K562 (cell line): ENCODE data around the gene TAAR9. TPM values are rescaled to one million over a fixed set of nuclear protein-coding genes. Genes with fewer than 3 reads are reported as not detected.

Experiments
- ELF1 ChIP-seq: fragments of 200-800 bp; sonication (Bioruptor generic); IDR thresholded peaks from 2 replicates; pipeline ENCODE4 v1.6.1; 2016; ENCODE audit warnings: missing genetic modification characterization, missing compliant biosample characterization
- HDAC1 ChIP-seq, 2 experiments: fragments of 450-650 bp; IDR thresholded peaks; 2 replicates each; pipeline ENCODE4 v1.6.1; 2016 to 2017; ENCODE audit warnings: inconsistent platforms in 1 of 2, mild to moderate bottlenecking in 1 of 2, moderate library complexity in 1 of 2
- HMG20A ChIP-seq: fragments of 450-650 bp; formaldehyde crosslinking; conservative IDR thresholded peaks from 2 replicates; pipeline ENCODE4 v1.4.0; 2020; ENCODE audit warnings: mild to moderate bottlenecking, mixed read lengths
- HNRNPH1 ChIP-seq: fragments of 200-400 bp; formaldehyde crosslinking; optimal IDR thresholded peaks from 2 replicates; pipeline ENCODE3; 2017; ENCODE audit warnings: low read depth, mild to moderate bottlenecking, low read length, moderate library complexity
- HNRNPLL ChIP-seq: fragments of 200-400 bp; formaldehyde crosslinking; IDR thresholded peaks from 2 replicates; pipeline ENCODE4 v1.6.1; 2017; ENCODE audit warnings: low read length, low read depth, mild to moderate bottlenecking; ENCODE audit not compliant: poor library complexity, severe bottlenecking
- ILK ChIP-seq: fragments of 450-650 bp; IDR thresholded peaks from 2 replicates; pipeline ENCODE4 v1.6.1; 2016; ENCODE audit warnings: missing genetic modification characterization, low read depth, mild to moderate bottlenecking, missing compliant biosample characterization, moderate library complexity, borderline replicate concordance
- MBD2 ChIP-seq: sonication (generic); IDR thresholded peaks from 2 replicates; pipeline ENCODE4 v1.6.1; 2016; ENCODE audit warnings: low read depth, borderline replicate concordance
- MCM3 ChIP-seq: fragments of 450-650 bp; IDR thresholded peaks from 2 replicates; pipeline ENCODE4 v1.6.1; 2016
- NCOA1 ChIP-seq: fragments of 450-650 bp; IDR thresholded peaks from 2 replicates; pipeline ENCODE4 v1.6.1; 2016; ENCODE audit warnings: low read depth
- PREB ChIP-seq: sonication (generic); formaldehyde crosslinking; IDR thresholded peaks from 2 replicates; pipeline ENCODE4 v1.8.1; 2023; ENCODE audit warnings: mild to moderate bottlenecking, missing genetic modification reagents
- PRMT5 ChIP-seq: sonication (generic); formaldehyde crosslinking; IDR thresholded peaks from 2 replicates; pipeline ENCODE4 v1.5.0; 2020; ENCODE audit warnings: missing genetic modification reagents
- RBBP5 ChIP-seq: fragments of 200-600 bp; sonication (generic); IDR thresholded peaks from 2 replicates; pipeline ENCODE4 v1.6.1; 2012; ENCODE audit warnings: borderline replicate concordance, mild to moderate bottlenecking, low read length, control low read depth, inconsistent platforms; ENCODE audit not compliant: insufficient read depth, poor library complexity, severe bottlenecking
- SLC30A9 ChIP-seq: fragments of 250-450 bp; sonication (Bioruptor Pico); IDR thresholded peaks from 2 replicates; pipeline ENCODE4 v1.8.0; 2022; ENCODE audit warnings: mild to moderate bottlenecking, moderate library complexity
- SMARCC2 ChIP-seq: fragments of 450-650 bp; IDR thresholded peaks from 2 replicates; pipeline ENCODE4 v1.6.1; 2017; ENCODE audit warnings: antibody characterized with exemption, moderate library complexity, mild to moderate bottlenecking, low read depth
- SPI1 ChIP-seq: IDR thresholded peaks from 2 replicates; pipeline ENCODE4 v1.6.1; 2011; ENCODE audit warnings: low read depth, low read length, control low read depth, borderline replicate concordance
- SRSF7 ChIP-seq: fragments of 200-400 bp; formaldehyde crosslinking; optimal IDR thresholded peaks from 2 replicates; pipeline ENCODE3; 2017; ENCODE audit warnings: mild to moderate bottlenecking, low read depth, low read length
- STAT6 ChIP-seq: sonication (generic); formaldehyde crosslinking; IDR thresholded peaks from 2 replicates; pipeline ENCODE4 v1.8.1; 2023; ENCODE audit warnings: mild to moderate bottlenecking, missing genetic modification reagents
- TAF7 ChIP-seq: fragments of 450-650 bp; IDR thresholded peaks from 2 replicates; pipeline ENCODE4 v1.6.1; 2016; ENCODE audit warnings: missing genetic modification characterization, missing compliant biosample characterization
- THRAP3 ChIP-seq: fragments of 450-650 bp; IDR thresholded peaks from 2 replicates; pipeline ENCODE4 v1.6.1; 2016; ENCODE audit warnings: mild to moderate bottlenecking, inconsistent platforms, borderline replicate concordance
- TOE1 ChIP-seq, 2 experiments: fragments of 450-650 bp in 1 of 2; sonication (generic) in 1 of 2; formaldehyde crosslinking in 1 of 2; IDR thresholded peaks; 2 replicates each; pipeline versions ENCODE4 v1.7.1 to v1.8.0; 2016 to 2022; ENCODE audit warnings: borderline replicate concordance in 2 of 2, mild to moderate bottlenecking in 2 of 2, antibody characterized with exemption in 1 of 2, inconsistent platforms in 1 of 2, low read depth in 1 of 2, missing genetic modification reagents in 1 of 2, moderate library complexity in 1 of 2
- ZNF274 ChIP-seq: IDR thresholded peaks from 2 replicates; pipeline ENCODE4 v1.6.1; 2011; ENCODE audit warnings: low read depth, mild to moderate bottlenecking, low read length, moderate library complexity, borderline replicate concordance
- ZNF436 ChIP-seq: fragments of 250-450, 450-650 bp; sonication (Bioruptor Pico); formaldehyde crosslinking; IDR thresholded peaks from 2 replicates; pipeline ENCODE4 v1.7.0; 2020; ENCODE audit warnings: mild to moderate bottlenecking
- ZNF551 ChIP-seq: fragments of 250-450 bp; sonication (Bioruptor Pico); IDR thresholded peaks from 2 replicates; pipeline ENCODE4 v1.5.0; 2021; ENCODE audit warnings: mild to moderate bottlenecking, moderate library complexity
- ZNF561 ChIP-seq: fragments of 450-650 bp; formaldehyde crosslinking; conservative IDR thresholded peaks from 2 replicates; pipeline ENCODE4 v1.4.0; 2020; ENCODE audit warnings: mild to moderate bottlenecking, moderate library complexity
- ZNF583 ChIP-seq: fragments of 250-450 bp; sonication (Bioruptor Pico); IDR thresholded peaks from 2 replicates; pipeline ENCODE4 v1.4.0; 2020
- polyA plus RNA-seq, 8 experiments: library from polyadenylated mRNA; depleted of rRNA in 4 of 8; stranded (reverse) in 5 of 8; unstranded in 3 of 8; fragments of >200 nt; fragmentation: Nextera tagmentation in 2 of 8; fragmentation: Illumina TruSeq in 1 of 8; extraction: Ambion mirVana in 2 of 8; extraction: Trizol in 1 of 8; gene quantifications; 2 replicates each; pipeline versions ENCODE4 v1.2.1 to v1.2.3, GENCODE V29; 2011 to 2014; ENCODE audit warnings: inconsistent platforms in 1 of 8, missing spikeins in 1 of 8
- total RNA-seq, 7 experiments: library from RNA; depleted of rRNA in 6 of 7; stranded (reverse); fragments of >200 nt in 6 of 7; fragmentation: Illumina TruSeq in 2 of 7; extraction: Trizol in 2 of 7; gene quantifications; 2 replicates each; pipeline versions ENCODE4 v1.2.1 to v1.2.3, GENCODE V29; 2011 to 2021; ENCODE audit warnings: low replicate concordance in 1 of 7

TAAR9 gene
- total and polyA plus RNA-seq, 9 of the 15 experiments (the other 6 are each of a cell fraction or from before 2014, with no cell fraction given): not detected

GRCh38 chr6:132512638-132513632 is 25.1 kb upstream of the TAAR9 start, which contains the start of gene STX7 (continued):
- no peak for TF ChIP-seq TOE1 (IDR thresholded peaks at IDR 0.05; ENCODE audit: borderline replicate concordance)
- TF ChIP-seq TOE1 (CRISPR knock-in tag; IDR thresholded peaks at IDR 0.05; ENCODE audit: borderline replicate concordance, low read depth): no peak
- TF ChIP-seq NCOA1: no peak
- no peak for TF ChIP-seq PREB (CRISPR knock-in tag)
- peak; percentile 76 for TF ChIP-seq ELF1 (tag)
- no peak for TF ChIP-seq HMG20A
- TF ChIP-seq HNRNPH1: no peak
- TF ChIP-seq TAF7 (tag): no peak
- TF ChIP-seq ZNF551 (CRISPR knock-in tag): no peak
- TF ChIP-seq SPI1: no peak
- TF ChIP-seq RBBP5: peak; percentile 87
- TF ChIP-seq PRMT5 (CRISPR knock-in tag): no peak
- TF ChIP-seq HNRNPLL: no peak
- TF ChIP-seq ZNF274: no peak
- no peak for TF ChIP-seq SRSF7
- TF ChIP-seq ZNF583: no peak
- no peak for TF ChIP-seq MCM3
- TF ChIP-seq MBD2: no peak
- no peak for TF ChIP-seq SMARCC2
- TF ChIP-seq HDAC1 (IDR thresholded peaks at IDR 0.05): peak in 1 of 2 experiments; percentile 91; a peak in 3 of 4 replicates
- no peak for TF ChIP-seq STAT6 (CRISPR knock-in tag)
- TF ChIP-seq ILK (tag): no peak
- TF ChIP-seq SLC30A9 (CRISPR knock-in tag): no peak
- no peak for TF ChIP-seq THRAP3
- TF ChIP-seq ZNF436 (CRISPR knock-in tag): no peak
- TF ChIP-seq ZNF561: no peak
